GM23338 (cell line): ENCODE measurements around the gene LDB3.

ENCODE experiments used
- CREB1 ChIP-seq: fragments of 250-450 bp; sonication (Bioruptor Pico); IDR thresholded peaks from 2 replicates; pipeline ENCODE4 v1.5.0; 2020; ENCODE audit warnings: low read depth, mild to moderate bottlenecking, moderate library complexity
- CTCF ChIP-seq, 2 experiments: fragments of 200-600 bp in 1 of 2; sonication (generic) in 1 of 2; conservative IDR thresholded peaks; 2 replicates each; pipeline versions ENCODE4 v1.5.1 to v1.6.1; 2016 to 2017; ENCODE audit warnings: antibody characterized with exemption in 2 of 2, low read depth in 2 of 2, mild to moderate bottlenecking in 2 of 2, moderate library complexity in 1 of 2
- EZH2 ChIP-seq: fragments of 200-600 bp; sonication (generic); IDR thresholded peaks from one replicate; pipeline ENCODE4 v1.8.0; 2017; ENCODE audit warnings: antibody characterized with exemption, mild to moderate bottlenecking, low read depth; ENCODE audit not compliant: unreplicated experiment
- EZH2phosphoT487 ChIP-seq: fragments of 200-600 bp; sonication (generic); IDR thresholded peaks from one replicate; pipeline ENCODE4 v1.8.1; 2018; ENCODE audit warnings: antibody characterized with exemption; ENCODE audit not compliant: unreplicated experiment
- JUNB ChIP-seq: IDR thresholded peaks from one replicate; pipeline ENCODE4 v1.6.1; 2016; ENCODE audit warnings: antibody characterized with exemption; ENCODE audit not compliant: unreplicated experiment
- POLR2AphosphoS5 ChIP-seq: IDR thresholded peaks from 2 replicates; pipeline ENCODE4 v1.6.1; 2016; ENCODE audit warnings: antibody characterized with exemption, low read depth
- TF ChIP-seq, protein P1 (sequence below): IDR thresholded peaks from 2 replicates; pipeline ENCODE4 v1.6.1; 2016; ENCODE audit warnings: antibody characterized with exemption

DNA sequence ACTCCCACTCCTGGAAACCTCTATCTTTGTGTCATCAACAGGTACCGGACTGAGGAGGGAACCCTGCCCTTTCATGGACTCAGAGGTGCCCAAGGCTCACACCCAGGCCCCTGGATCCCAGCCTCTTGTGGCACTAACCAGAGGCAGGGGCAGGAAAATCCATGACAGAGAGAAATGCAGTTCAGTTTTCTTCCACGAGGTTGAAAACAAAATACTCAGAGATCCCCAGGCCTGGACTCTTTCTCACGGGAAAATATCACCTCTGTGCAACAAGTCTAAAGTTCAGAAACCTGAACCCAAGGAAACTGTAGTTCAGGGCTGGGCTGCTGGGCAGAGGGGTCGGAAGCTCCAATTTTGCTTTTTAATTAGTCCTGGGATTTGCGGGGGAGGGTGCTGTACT, 35.4 kb upstream of the LDB3 start:
- TF ChIP-seq POLR2AphosphoS5 (no peak), CREB1 (CRISPR knock-in tag) (no peak), CTCF (conservative IDR thresholded peaks at IDR 0.05; ENCODE audit: low read depth in 2 of 2) (no peak), EZH2 (no peak), JUNB (no peak), EZH2phosphoT487 (no peak)
- TF ChIP-seq, protein P1, sequence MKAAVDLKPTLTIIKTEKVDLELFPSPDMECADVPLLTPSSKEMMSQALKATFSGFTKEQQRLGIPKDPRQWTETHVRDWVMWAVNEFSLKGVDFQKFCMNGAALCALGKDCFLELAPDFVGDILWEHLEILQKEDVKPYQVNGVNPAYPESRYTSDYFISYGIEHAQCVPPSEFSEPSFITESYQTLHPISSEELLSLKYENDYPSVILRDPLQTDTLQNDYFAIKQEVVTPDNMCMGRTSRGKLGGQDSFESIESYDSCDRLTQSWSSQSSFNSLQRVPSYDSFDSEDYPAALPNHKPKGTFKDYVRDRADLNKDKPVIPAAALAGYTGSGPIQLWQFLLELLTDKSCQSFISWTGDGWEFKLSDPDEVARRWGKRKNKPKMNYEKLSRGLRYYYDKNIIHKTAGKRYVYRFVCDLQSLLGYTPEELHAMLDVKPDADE, result no peak
